Lung microvascular endothelial cell (primary cell): ENCODE data around the gene RNU5B-1. TPM values are rescaled to one million over a fixed set of nuclear protein-coding genes. Genes with fewer than 3 reads are reported as not detected.
A peak's percentile ranks its signal among the peaks of the same experiment; 100 is the strongest.

Experiments
- DNase-seq, 2 donors: peaks; one replicate each; pipeline versions ENCODE4 v3.0.0 to v3.0.0-alpha.2; 2010; ENCODE audit warnings: low read depth in 2 of 2
- total RNA-seq: library from RNA; depleted of rRNA; stranded (reverse); fragments of >200 nt; gene quantifications from 2 replicates; pipeline ENCODE4 v1.2.1, GENCODE V29; 2014

RNU5B-1 gene
- total RNA-seq, 1 donor from 2014 or later, result not detected

DNA sequence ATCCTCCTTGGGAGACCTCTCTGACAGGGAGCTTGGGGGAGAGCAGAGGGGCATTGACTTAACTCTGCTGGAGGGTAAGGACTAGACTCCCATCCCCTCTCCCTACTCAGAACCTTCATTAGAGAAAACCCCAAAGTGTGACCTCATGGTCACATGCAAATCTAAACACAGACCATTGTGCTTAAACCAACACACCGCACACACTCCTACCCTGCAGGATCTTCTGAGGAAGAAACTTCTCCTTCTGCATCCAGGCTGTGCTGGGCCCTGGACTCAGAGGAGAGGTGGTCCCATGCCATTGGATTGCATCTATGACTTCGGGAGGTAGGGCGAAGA is 17.0 kb upstream of the RNU5B-1 start:
- peak in 1 of 2 donors; percentile 9 for DNase-seq

DNA sequence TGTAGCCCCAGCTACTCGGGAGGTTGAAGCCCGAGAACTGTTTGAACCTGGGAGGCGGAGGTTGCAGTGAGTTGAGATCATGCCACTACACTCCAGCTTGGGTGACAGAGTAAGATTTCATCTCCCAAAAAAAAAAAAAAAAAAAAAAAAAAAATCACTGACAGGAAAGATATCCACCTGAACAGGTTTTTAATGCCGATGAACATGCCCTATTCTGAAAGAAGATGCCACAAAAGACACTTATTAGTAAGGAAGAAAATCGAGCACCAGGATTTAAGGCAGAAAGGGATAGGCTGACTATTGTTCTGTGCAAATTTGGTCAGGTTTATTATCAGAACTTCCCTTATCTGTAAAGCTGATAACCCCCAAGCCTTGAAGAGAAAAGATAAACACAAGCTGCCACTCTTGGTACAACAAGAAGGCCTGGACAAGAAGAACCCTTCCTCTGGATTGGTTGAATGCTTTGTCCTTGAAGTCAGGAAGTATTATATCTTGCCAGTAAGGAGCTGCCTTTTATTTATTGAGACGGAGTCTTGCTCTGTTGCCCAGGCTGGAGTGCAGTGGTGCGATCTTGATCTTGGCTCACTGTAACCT is 15.1 kb upstream of the RNU5B-1 start:
- no peak for DNase-seq

DNA sequence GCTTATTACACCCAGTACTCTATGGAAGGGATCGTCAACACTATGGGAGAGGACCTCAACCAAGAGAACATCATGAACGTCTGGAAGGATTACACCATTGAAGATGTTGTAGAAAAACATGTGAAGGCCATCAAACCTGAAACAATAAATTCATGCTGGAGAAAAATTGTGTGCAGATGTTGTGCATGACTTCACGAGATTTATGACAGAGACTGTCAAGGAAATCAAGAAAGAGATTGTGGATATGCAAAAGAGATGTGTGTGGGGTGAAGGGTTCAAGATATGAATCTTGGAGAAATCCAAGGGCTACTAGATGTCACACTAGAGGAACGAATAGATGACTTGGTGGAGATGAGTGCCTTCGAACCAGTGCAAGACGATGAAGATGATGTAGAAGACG is 14.2 kb upstream of the RNU5B-1 start:
- no peak for DNase-seq

DNA sequence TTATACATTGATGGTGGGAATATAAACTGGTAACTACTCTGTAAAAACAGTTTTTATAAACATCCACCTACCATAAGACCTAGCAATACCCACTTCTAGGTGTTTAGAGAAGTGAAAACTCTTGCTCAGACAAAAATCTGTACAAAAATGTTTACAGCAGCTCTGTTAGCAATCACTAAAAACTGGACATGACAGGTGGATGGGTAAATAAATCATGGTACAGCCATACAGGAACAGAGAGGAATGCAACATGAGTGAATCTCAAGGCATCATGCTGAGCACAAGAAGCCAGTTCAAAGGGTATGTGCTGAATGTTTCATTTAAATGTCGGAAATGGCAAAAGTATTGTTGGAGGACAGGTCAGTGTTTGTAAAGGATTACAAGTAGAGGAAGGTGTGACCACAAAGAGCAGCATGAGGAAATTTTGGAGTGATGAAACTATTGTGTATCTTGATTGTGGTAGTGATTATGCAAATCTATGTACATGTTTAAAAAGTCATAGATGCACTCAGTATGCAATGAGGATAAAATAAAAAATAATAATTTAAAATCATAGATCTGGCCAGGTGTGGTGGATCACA is 11.4 kb upstream of the RNU5B-1 start:
- no peak for DNase-seq

DNA sequence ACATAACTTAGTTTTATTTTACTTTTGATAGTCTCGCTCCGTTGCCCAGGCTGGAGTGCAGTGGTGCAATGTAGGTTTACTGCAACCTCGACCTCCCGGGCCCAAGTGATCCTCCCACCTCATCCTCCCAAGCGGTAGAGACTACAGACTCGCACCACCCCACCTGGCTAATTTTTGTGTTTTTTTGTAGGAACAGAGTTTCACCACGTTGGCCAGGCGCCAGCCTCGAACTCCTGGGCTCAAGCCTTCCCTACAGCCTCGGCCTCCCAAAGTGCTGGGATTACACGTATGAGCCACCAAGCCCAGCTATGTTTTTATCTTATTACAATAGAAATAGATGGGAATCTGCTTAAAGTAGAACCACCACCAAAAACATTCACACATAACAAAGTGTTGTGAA is 5.7 kb upstream of the RNU5B-1 start:
- DNase-seq, result no peak

DNA sequence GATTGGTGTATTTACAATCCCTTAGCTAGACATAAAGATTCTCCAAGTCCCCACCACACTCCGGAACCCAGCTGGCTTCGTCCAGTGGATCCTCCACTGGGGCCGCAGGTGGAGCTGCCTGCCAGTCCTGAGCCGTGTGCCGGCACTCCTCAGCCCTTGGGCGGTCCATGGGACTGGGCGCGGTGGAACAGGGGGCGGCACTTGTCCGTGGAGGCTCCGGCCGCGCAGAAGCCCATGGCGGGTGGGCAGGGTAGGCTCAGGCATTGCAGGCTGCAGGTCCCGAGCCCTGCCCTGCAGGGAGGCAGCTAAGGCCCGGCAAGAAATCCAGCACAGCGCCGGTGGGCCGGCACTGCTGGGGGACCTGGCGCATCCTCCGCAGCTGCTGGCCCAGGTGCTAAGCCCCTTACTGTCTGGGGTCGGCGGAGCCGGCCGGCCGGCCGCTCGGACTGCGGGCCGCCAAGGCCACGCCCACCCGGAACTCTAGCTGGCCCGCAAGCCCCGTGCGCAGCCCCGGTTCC is 3.5 kb upstream of the RNU5B-1 start:
- no peak for DNase-seq

DNA sequence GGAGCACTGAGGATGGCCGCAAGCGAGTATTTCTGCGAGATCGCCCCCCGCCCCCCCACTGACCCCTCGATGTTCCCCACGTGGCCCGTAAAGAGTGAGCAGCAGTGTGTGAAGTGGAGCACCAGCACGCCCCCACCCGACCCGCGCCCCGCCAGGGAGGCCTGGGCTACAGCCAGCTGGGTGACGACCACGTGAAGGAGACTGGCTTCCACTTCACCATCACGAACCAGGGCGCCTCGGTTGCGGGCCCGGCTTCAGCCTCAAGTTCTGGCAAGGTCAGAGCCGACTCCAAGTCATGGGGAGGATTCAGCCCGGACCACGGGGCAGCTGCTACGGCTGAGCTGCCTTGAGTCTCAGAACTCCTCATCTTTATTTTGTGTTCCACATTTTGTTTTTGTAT is 2.4 kb upstream of the RNU5B-1 start:
- DNase-seq, result no peak

DNA sequence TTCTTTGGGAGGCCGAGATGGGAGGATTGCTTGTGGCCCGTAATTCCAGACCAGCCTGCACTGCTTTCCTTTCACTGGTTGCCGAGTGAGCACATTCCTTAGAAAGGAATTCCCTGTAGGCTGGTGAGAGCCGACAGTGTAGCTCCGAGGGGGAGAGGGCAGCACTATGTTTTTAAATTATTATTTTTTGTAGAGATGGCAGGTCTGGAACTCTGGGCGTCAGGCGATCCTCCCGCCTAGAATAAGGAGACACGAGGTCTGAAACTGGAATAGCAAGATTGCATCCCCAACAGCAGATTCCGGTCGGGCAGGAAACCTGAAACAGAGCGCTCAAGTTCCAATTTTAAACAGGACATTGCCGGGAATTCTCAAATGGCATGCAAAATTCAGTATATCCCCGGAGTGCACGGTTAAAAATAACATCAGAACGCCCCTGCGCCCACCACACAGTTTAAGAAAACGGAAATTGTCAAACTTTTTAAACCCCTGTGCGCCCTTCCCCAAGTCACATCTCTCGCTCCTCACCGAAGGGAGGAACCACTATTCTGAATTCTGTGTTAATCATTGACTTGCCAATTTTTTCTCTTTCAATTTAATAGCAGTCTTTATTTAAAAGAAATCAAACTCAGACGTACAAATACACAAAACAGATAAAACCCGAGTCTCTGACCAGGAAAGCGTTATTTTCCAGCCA is 643 bp upstream of the RNU5B-1 start:
- DNase-seq, result peak; percentile 46 to 47

DNA sequence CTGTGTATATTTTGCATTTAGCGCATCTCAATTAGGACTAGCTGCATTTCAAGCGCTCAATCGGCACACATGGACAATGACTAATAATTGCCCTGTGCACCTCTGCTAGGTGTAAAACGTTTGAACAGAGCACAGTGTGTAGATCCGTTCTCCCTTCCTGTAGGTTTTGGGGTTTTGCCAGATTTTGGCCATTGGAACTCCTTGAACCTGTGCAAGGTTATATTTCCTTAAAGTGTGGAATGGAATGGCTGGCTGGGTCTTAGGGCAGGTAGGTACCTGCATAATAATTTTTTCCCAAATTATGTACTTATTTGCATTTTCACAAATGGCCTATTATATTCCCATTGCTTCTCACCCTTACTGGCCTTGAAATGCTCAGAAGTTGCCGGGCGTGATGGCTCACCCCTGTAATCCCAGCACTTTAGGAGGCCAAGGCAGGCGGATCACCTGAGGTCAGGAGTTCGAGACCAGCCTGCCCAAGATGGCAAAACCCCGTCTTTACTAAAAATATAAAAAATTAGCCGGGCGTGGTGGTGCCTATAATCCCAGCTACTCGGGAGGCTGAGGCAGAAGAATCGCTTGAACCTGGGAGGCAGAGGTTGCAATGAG is 777 bp downstream of the RNU5B-1 start:
- DNase-seq, result no peak

DNA sequence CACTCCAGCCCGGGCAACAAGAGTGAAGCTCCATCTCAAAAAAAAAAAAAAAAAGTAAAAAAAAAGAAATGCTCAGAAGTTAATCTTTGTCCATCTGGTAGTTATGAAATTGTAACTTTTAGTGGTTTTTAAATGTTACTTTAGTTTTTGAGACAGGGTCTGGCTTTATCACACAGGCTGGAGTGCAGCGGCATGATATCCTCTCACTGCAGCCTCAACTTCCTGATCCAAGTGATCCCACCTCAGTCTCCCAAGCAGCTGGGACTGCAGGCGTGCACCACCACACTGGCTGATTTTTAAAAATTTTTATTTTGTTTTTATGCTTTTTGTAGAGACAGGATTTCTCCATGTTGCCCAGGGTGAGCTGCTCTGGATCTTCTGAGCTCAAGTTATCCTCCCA is 1.3 kb downstream of the RNU5B-1 start:
- DNase-seq, result no peak

DNA sequence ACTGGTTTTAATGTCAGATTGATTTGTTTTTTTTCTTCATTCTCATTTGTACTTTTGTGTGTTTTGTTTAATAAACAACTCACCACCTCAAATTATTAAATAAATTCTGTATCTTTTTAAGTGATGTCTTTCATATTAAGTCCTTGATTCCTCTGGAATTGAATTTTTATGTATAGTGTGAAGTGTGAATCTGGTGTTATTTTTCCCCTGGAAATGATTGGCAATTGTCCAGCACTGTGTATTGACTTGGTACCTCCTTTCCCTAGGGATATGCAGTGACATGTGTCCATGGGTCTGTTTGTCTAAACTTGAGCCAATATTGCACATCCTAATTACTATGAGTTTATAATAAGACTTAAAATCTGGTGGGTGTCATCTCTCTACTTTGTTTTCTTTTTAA is 2.1 kb downstream of the RNU5B-1 start:
- no peak for DNase-seq

DNA sequence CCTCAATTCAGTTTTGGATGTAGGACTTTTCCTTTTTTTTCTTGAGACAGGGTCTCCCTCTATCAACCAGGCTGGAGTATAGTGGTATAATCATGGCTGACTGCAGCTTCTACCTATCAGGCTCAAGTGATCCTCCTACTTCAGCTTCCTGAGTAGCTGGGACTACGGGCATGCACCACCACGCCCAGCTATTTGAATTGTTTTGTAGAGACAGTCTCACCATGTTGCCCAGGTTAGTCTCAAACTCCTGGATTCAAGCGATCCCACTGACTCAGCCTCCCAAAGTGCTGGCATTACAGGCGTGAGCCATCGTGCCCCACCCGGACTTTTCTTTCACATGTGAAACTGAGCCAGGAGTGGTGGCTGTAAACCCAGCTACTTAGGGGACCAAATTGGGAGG is 3.5 kb downstream of the RNU5B-1 start:
- DNase-seq, result no peak

DNA sequence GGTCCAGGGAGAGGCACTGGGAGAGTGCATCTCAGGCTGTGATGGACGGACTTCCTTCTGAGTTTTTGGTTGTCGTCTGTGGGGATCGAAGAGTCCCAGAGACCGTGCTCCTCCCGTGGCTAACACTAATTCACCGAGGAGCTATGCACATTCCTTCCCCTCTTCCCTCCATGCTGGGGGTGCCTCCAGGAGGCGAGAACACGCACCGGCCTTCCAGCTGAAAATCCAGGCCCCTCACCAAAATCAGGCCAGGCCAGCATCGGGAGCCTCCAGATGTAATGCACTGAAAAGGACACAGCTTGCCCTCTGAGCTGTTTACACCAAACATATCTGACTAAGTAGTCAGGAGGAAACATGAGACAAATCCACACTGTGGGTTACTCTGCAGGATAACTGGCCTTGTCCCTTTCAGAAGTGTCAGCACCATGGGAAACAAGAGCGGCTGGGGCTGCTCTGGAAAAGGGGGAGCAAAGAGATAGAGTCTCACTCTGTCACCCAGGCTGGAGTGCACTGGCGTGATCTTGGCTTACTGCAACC is 5.5 kb downstream of the RNU5B-1 start:
- DNase-seq, result no peak

DNA sequence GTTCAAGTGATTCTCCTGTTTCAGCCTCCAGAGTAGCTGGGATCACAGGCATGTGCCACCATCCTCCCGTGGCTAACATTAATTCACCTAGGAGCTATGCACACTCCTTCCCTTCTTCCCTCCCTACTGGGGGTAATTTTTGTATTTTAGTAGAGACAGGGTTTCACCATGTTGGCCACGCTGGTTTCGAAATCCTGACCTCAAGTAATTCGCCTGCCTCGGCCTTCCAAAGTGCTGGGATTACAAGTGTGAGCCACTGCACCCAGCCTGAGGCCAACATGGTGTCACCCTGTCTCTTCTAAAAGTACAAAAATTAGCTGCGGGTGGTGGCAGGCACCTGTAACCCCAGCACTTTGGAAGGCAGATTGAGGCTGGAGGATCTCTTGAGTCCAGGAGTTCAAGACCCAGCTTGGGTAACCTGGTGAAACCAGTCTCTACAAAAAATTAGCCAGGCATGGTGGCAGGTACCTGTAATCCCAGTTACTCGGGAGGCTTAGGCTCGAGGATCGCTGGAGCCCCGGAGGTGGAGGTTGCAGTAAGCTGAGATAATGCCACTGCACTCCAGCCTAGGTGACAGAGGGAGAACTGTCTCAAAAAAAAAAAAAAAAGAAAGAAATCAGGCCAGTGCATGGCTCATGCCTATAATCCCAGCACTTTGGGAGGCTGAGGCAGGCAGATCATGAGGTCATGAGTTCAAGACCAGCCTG is 6.1 kb downstream of the RNU5B-1 start:
- no peak for DNase-seq

DNA sequence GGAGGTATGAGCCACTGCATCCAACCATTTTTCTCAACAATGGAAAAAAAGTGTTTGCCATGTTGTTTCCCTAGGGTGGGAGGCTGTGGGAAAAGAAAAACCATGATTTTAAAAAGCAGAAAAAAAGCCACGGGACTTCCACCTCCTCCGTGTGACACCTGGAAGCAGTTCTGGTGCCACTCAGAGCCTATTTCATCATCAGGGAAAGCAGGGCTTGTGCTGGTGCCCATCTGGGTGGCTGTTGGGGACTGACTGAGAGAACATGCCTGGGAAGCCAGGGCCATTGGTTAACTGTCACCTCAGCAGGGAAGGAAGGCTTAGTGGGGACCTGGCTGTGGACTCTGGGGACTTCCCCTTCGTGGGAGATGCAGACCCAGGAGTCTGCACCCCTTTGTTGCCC is 7.3 kb downstream of the RNU5B-1 start:
- DNase-seq, result no peak

DNA sequence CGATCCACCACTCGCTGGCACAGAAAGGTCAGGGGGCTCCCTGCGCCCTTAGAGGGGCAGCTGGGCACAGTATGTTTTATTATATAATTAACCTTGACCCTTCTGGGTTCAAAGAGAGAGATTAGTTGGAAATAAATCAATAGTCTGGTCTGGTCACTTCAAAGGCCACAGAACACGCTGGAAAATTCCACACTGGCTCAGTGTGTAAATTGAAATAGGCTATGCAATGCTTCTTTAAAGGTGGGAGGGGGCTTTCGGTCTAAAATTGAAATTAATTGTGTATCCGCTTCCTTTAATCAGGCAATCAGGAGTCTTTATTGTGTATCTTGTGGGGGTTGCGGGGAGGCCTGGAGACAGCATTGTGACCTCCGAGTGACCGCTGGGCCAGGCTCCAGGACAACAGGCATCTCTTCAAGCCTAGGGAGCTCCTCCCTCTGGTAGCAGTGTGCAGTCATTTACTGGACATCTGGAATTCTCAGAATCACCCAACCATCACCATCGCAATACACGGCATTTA is 8.0 kb downstream of the RNU5B-1 start:
- DNase-seq, result no peak

DNA sequence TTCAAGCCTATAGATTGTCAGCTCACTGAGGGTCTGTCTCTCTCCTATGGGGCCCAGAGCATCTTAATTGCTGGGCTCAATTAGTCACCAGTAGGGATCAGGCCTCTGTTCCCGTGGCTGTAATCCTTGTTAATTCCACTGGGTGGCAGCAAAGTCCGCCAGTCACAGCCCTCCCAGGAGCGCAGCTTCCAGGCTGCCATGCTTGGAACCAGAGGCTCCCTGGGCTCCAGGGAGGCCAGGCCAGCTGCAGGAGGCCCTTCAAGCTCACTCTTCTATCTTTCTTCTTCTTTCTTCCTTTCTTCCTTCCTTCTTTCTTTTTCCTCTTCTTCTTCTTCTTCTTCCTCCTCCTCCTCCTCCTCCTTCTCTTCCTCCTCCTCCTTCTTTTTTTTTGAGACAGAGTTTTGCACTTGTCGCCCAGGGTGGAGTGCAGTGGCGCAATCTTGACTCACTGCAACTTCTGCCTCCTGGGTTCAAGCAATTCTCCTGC is 14.4 kb downstream of the RNU5B-1 start:
- DNase-seq, result peak; percentile 74 to 82

DNA sequence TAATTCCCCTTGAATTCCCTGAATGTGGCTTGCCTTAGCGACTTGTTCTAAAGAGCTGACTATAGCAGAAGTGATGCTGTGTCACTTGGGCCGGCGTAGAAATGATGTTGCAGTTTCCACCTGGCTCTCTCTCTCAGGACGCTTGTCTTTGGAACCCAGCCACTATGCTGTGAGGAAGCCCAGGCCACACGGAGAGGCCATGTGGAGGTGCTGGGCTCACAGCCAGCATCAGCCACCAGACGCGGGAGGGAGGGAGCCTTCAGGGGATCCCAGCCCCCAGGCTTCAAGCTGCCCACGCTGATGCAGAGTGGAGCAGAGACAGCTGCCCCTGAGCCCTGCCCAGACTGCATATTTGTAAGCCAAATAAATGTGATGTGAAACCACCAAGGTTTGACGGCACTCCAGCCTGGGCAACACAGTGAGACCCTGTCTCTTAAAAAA is 18.6 kb downstream of the RNU5B-1 start:
- peak; percentile 17 to 66 for DNase-seq

DNA sequence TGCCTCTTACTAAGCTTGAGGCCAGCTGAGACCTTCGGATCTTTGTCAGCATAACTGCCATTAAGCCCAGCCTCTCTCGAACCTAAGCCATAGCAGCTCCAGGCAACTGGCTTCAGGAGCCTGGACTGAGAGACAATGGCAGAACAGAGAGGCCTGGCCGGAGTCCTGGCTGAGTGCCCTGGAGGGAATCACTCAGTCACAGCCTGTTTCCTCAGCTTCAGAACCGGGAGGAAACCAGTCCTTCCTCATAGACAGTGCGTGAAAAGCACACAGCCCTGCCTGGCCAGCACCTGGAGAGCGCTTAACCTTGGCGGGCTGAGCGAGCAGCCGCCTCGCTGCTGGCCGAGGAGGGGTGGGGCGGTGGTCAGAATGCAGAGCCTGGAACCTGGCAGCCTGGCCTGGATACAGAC is 21.6 kb downstream of the RNU5B-1 start:
- DNase-seq, result peak; percentile 83 to 85

DNA sequence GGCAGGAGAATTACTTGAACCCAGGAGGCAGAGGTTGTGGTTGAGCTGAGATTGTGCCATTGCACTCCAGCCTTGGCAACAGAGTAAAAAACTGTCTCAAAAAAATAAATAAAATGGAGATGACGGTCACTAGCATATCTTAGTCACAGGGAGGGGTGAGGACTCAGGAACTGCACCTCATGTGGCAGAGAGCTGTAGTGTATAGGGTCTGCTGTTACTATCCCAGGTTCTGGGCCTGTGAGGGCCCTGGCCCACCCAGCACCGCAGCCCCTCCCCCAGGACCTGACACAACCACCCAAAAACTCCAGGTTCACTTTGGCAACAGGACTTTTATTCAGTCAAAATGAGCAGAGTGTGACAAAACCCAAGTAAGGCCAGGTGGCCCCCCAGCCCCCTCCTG is 22.3 kb downstream of the RNU5B-1 start:
- DNase-seq, result no peak

DNA sequence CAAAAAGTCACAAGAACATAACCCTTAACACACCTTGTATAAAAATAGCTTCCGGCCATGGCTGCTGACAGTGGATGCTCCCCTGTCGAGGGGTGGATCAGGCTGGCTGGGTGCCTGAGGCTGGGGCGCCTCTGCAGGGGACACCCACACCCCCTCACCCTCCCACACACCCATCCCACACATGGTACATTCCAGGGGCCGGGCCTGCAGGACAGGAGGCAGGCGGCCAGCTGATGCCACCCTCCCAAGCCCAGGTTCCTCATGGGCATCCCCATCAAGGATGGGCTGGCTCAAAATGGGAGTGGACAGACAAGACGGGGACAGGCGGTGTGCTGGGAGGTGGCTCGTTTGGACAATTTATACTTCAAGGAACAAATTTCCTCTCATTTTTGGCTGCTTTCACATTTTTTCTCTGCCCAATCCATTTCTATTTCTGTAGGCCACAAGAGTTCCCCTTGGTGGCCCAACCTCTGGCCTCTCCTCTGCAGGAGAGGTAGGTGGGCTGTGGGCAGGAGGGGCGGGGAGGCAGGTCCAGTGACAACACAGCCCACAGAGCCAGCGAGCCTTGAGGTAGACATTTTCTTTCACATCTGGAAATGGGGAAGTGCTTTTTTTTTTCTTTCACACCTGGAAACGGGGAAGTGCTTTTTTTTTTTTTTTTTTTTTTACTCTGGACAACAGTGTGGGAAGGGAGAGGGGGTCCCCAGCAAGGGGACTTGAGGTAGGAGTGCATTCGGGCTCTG is 23.3 kb downstream of the RNU5B-1 start:
- no peak for DNase-seq
